GM21825 (cell line): Measurements from ENCODE around the gene KRT24.

Source experiments
- ATAC-seq: cut with Tn5 transposase; IDR thresholded peaks from one replicate; pipeline ENCODE4 v1.9.1; 2021; ENCODE audit warnings: mild to moderate bottlenecking, moderate library complexity; ENCODE audit not compliant: unreplicated experiment

The KRT24 gene

GRCh38 chr17:40695874-40696472 lies 7.6 kb downstream of the KRT24 start:
- no peak for ATAC-seq

GRCh38 chr17:40694584-40694983 lies 9.0 kb downstream of the KRT24 start:
- no peak for ATAC-seq

GRCh38 chr17:40687106-40687505 lies 16.4 kb downstream of the KRT24 start:
- no peak for ATAC-seq

GRCh38 chr17:40686192-40686591 lies 17.4 kb downstream of the KRT24 start:
- no peak for ATAC-seq

GRCh38 chr17:40680998-40681397 lies 22.6 kb downstream of the KRT24 start:
- ATAC-seq, result no peak

- no peak for ATAC-seq
Measured at GRCh38 chr17:40679523-40679907, 24.0 kb downstream of the KRT24 start.

- no peak for ATAC-seq
Measured at GRCh38 chr17:40678902-40679522, 24.5 kb downstream of the KRT24 start.

GRCh38 chr17:40675905-40676304 lies 27.6 kb downstream of the KRT24 start:
- no peak for ATAC-seq

GRCh38 chr17:40672654-40673053 lies 30.9 kb downstream of the KRT24 start:
- no peak for ATAC-seq

GRCh38 chr17:40671282-40671681 lies 32.3 kb downstream of the KRT24 start:
- no peak for ATAC-seq

- no peak for ATAC-seq
Measured at GRCh38 chr17:40666331-40666730, 37.2 kb downstream of the KRT24 start.

- ATAC-seq, result no peak
Measured at GRCh38 chr17:40664582-40665333, 38.8 kb downstream of the KRT24 start, which contains the start of gene KRT222. Gene KRT222, minus strand, starts transcription at chr17:40665177. Its CDS starts 78 bp downstream, at chr17:40665099.

GRCh38 chr17:40663252-40663651 lies 40.3 kb downstream of the KRT24 start:
- ATAC-seq, result no peak

- ATAC-seq, result no peak
Measured at GRCh38 chr17:40659911-40660310, 43.6 kb downstream of the KRT24 start.

GRCh38 chr17:40658396-40658795 lies 45.2 kb downstream of the KRT24 start:
- ATAC-seq, result no peak

- no peak for ATAC-seq
Measured at GRCh38 chr17:40651939-40652338, 51.6 kb downstream of the KRT24 start.

GRCh38 chr17:40648384-40648968 lies 55.1 kb downstream of the KRT24 start:
- ATAC-seq, result peak; percentile 19
